NCI-H2196 treated with DMSO at 0.1 percent for 48 hours (cell line): ENCODE measurements around the gene PTTG2.
"Not testable (repeated sequence)": the region's sequence is repeated elsewhere in the genome, so short reads cannot be mapped to it uniquely, and the experiment has no call there.

ENCODE experiments used
- DNase-seq: peaks from one replicate; lab custom pipeline; 2025; ENCODE audit not compliant: unreplicated experiment; lab: John Stamatoyannopoulos, UW

Gene PTTG2

DNA sequence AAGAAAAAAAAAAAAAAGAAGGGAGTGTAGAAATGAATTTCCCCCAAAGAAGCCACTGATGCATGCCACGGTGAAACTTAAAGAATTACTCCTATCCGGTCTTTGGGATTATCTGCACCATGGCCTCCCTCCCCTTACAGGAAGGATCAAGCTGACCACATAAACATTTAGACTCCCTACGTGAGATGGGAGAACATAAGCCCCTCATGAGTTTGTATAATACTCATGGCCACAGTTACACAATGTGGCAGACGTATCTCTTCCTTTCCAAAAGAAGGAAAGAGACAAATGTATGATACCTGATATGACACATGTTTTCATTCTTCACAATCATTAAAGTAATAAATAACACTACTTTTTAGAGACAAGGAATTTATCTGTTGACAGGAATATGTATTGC lies 3.3 kb upstream of the PTTG2 start:
- DNase-seq, result no peak

GRCh38 chr4:37958932-37959331 lies 1.3 kb upstream of the PTTG2 start:
- DNase-seq, result no peak

DNA sequence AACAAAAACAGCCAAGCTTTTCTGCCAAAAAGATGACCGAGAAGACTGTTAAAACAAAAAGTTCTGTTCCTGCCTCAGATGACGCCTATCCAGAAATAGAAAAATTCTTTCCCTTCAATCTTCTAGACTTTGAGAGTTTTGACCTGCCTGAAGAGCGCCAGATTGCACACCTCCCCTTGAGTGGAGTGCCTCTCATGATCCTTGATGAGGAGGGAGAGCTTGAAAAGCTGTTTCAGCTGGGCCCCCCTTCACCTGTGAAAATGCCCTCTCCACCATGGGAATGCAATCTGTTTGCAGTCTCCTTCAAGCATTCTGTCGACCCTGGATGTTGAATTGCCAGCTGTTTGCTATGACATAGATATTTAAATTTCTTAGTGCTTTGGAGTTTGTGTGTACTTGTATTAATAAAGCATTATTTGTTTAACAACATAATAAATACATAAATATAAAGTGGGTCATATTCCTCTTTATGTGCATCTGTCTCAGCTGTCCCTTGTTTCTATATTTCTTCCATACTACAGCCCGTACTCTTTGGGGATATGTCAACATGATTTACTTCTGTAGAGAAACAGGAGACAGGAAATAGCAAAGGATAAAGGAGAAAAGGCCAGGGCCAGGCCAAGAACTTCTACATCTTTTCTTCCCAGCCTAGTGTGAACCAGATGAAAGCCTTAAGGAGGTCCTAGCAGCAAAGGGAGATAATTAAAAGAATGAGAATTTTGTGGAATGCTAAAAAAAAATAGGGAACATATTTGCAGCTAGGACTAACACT lies 667 bp downstream of the PTTG2 start:
- DNase-seq, result no peak

DNA sequence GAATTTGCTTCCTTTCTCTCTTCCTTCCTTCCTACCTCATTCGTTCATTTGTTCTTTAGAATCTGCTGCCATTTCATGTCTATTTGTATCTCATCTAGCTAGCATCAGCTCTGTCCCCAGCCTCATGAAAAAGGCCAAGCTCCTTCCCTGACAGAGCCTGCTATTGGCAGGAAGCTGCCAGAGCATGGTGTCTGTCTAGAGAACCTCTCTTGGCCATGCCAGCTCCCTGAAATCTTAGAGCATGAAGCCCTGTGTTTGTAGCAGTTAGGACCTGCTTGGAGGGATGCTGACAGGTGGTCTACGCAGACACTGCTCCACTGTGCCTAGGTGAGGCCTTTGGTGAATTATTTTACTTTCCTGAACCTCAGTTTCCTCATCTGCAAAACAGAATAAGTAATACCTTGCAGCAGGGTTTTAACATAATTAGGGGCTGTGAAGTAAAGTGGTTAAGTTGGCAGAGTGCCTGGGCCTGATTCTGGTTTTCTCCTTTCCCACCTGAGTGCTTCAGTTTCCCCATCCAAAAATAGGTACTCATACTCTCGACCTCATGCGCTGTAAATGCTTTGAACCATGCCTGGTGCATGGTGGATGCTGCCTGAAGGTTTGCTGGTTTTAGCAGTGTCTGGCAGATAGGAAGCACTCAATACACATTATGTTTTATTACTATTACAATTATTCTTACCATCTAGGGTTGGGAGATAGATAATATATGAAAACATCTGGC lies 4.7 kb downstream of the PTTG2 start:
- no peak for DNase-seq

DNA sequence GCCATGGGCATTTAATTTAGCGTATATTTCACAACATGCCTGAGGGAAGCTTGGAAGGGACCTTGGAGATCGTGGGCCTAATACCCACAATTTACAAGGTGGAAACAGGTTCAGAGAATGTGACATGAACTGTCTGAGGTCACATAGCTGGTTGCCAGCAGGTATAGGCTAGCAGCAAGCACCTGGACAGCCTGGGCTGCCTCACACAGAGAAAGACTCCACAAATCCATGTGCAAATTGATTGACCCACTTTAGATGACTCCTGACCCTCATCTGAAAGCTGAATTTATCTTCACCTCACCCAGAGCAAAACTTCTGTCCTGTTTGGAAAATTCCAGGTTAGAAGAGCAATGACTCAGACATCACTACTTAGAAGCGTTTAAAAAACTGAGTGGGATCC lies 5.8 kb downstream of the PTTG2 start:
- DNase-seq, result no peak

- no peak for DNase-seq
These were observed 7.5 kb downstream of the PTTG2 start for GRCh38 chr4:37967736-37968135.

GRCh38 chr4:37968747-37969146 lies 8.5 kb downstream of the PTTG2 start:
- no peak for DNase-seq

GRCh38 chr4:37970702-37971101 lies 10.5 kb downstream of the PTTG2 start:
- no peak for DNase-seq

DNA sequence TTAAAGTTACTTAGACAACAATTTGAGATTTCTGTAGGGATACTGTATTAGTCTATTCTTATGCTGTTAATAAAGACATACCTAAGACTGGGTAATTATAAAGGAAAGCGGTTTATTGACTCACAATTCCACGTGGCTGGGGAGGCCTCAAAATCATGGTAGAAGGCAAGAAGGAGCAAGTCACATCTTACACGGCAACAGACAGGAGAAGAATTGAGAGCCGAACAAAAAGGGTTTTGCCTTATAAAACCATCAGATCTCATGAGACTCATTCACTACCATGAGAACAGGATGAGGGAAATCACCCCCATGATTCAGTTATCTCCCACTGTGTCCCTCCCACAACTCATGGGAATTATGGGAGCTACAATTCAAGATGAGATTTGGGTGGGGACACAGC lies 11.0 kb downstream of the PTTG2 start:
- no peak for DNase-seq

DNA sequence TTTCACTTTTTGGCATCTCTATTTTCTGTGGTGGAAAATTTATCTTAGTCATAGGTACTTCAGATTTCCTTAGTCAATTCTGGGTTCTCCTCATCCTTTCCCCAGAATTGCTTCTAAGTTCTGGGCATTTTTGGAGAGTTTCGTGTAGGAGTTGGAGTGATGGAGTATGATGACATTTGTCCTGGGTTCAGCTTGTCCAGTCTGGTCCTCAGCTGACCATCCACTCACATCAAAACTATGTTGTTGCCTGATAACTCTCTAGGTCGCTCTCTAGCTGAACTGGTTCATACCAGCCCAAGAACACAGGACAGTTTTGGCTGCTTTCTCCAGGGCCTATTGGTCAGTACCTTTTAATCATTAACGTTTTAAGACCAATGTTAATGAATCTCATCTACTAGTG lies 13.2 kb downstream of the PTTG2 start:
- DNase-seq, result no peak

DNA sequence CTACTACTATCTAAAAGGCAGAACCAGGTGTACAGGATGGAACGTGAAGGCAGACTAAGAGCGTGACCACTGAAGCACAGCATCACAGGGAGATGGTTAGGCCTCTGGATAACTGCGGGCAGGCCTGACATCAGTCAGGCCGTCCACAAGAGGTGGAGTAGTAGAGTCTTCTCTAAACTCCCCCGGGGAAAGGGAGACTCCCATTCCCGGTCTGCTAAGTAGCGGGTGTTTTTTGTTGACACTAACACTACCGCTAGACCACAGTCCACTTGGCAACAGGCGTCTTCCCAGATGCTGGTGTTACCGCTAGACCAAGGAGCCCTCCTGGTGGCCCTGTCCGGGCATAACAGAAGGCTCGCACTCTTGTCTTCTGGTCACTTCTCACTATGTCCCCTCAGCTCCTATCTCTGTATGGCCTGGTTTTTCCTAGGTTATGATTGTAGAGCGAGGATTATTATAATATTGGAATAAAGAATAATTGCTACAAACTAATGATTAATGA lies 15.2 kb downstream of the PTTG2 start:
- DNase-seq, result not testable (repeated sequence)

- DNase-seq, result no peak
These were observed 16.3 kb downstream of the PTTG2 start for GRCh38 chr4:37976507-37976906.

DNA sequence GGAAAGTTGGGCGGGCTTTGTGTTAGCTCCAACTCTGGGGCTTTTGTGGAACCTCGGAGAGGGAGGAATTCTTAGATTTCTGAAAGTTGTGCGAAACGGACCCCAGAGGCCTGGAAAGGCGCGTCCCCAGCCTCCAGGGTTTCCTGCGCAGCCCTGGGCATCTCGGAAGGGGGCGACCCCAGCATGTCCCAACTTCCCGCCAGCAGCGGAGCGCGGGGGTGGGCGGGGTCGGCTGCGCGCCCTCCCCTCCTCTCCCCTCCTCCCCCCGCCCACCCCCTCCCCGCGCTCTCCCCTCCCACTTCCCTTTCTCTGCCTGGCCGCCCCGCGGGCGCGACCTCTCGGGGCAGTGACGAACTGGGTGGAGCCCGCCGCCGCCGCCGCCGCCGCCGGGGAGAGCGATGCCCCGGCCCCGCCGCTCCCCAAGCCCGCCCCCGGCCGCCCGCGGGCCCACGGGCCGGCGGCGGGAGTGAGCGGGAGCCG lies 16.8 kb downstream of the PTTG2 start:
- peak; percentile 44 for DNase-seq

- DNase-seq, result no peak
These were observed 17.5 kb downstream of the PTTG2 start for GRCh38 chr4:37977471-37978247.

DNA sequence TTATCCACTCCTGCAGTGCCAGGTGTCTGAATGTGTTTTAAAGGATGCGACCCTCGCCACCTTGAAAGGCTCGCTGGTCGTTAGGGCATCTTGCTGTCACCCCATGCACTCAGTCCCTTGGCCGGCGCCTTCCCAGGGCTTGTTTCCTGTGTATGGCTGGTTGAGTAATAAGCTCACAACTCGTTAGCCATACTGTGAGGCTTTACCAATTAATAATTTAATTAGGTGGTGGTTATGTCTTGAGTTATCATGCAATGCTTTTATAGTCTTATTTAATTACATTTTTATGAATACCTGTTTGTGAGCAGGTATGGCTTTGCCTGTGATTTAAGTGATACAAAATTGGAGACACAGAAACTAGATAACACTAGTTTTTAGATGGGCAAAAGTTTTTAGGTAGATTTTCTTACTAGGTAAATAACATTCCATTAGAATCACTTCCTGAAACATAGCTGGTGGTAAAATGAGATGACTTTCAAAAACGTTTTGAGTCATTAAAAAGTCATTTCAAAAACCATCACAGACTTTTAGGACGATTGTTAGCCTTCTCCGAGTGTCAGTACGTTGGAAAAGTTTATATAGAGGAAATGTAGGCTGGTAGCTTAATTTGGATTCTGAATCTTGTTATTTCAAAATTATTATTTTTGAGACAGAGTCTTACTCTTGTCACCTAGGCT lies 18.2 kb downstream of the PTTG2 start:
- DNase-seq, result no peak

GRCh38 chr4:37980246-37980645 lies 20.0 kb downstream of the PTTG2 start:
- no peak for DNase-seq

GRCh38 chr4:37981425-37981824 lies 21.2 kb downstream of the PTTG2 start:
- no peak for DNase-seq

DNA sequence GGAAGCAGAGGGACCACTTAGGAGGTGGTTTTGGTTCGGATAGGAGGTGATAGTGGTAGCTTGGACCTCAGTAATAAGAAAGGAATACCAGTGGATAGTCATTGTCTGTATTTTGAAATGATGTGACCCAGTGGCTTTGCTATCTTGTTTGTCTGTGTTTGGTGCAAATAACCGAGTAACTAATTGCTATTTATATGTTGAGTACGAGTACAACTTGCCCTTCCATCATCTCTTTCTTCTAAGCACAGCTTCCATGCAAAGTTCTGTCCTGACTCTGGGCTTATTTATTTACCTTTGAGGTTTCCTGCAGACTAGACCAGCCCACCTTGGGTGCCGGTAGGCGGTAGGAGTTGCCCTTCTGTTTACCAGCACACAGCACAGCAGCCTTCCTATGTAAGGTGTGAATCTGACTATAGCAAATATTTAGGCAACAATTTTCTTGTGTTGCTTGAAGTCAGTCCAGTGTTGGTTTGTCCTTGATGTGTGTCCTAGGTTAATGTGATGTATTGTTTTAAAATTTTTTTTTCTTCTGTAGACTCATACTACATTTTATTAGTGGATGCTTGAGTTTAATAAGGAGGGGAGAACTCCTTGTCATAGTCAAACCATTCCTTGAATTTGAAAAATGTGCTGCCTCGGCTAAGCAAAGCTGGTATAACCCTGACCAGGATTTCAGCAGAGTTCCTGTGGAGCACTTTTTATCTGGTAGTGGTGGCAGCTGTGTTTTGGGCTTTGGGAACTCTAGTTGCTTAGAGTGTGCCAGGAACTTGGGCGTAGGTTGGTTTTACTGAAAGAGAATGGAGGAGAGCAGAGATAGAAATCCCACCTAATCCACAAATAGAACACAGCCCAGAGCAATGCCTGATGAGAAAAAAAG lies 21.9 kb downstream of the PTTG2 start:
- no peak for DNase-seq

- no peak for DNase-seq
These were observed 22.5 kb downstream of the PTTG2 start for GRCh38 chr4:37982736-37983135.

DNA sequence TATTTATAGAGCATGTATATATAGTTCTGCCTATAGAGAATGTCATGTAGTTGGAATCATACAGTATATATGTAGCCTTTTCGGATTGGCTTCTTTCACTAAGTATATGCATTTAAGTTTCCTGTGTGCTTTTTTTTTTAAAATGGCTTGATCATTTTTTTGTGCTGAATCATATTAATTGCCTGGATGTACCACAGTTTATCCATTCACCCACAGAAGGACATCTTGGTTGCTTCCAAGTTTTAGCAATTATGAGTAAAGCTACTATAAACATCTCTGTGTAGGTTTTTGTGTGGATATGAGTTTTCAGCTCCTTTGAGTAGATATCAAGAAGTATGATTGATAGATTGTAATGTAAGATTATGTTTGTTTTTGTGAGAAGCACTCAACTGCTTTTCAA lies 23.8 kb downstream of the PTTG2 start:
- DNase-seq, result no peak
